Colonic mucosa (tissue), 4 donors: ENCODE results near the gene MRPL52. TPM values are rescaled to one million over a fixed set of nuclear protein-coding genes. Genes with fewer than 3 reads are reported as not detected.

ENCODE experiments used
- DNase-seq: peaks from one replicate; pipeline ENCODE4 v3.0.0-alpha.2; 2020
- H3K27ac ChIP-seq: fragments of 200-600 bp; one replicate; pipeline ENCODE4 v1.8.0; 2021
- H3K27me3 ChIP-seq: fragments of 200-600 bp; one replicate; pipeline ENCODE4 v1.8.0; 2021
- H3K36me3 ChIP-seq: fragments of 200-600 bp; one replicate; pipeline ENCODE4 v1.8.0; 2021
- H3K4me1 ChIP-seq: fragments of 200-600 bp; one replicate; pipeline ENCODE4 v1.8.0; 2021; ENCODE audit warnings: mild to moderate bottlenecking
- H3K4me3 ChIP-seq: fragments of 200-600 bp; one replicate; pipeline ENCODE4 v1.8.0; 2021
- H3K9ac ChIP-seq, 2 donors: one replicate each; pipeline ENCODE4 v1.7.0; 2013; ENCODE audit warnings: control low read depth in 2 of 2, low read depth in 2 of 2, low read length in 2 of 2
- H3K9me3 ChIP-seq: fragments of 200-600 bp; one replicate; pipeline ENCODE4 v1.8.0; 2021
- intact Hi-C: fragments of 100-400 bp; cut with DNase I; formaldehyde crosslinking; loops from one replicate; pipeline ENCODE4 v1.14.1; 2022
- total RNA-seq, 2 donors: library from RNA; stranded (reverse); fragmentation: NEBNext Ultra II Directional in 1 of 2; extraction: Animal tissue kit (Norgen Biotek cat#: 25700) in 1 of 2; gene quantifications; one replicate each; pipeline ENCODE4 v1.2.1, GENCODE V29; 2021
- TF ChIP-seq, protein P1 (sequence below): fragments of 200-600 bp; IDR thresholded peaks from one replicate; pipeline ENCODE4 v1.8.0; 2022; ENCODE audit warnings: antibody characterized with exemption, mild to moderate bottlenecking
- donor health status: healthy.
- donor health status: DM: no; HTN: no; CAD: no.
- donor health status: DM: no; HTN: no; CAD: no.

MRPL52 gene
- total RNA-seq, 2 donors from 2014 or later: 79.1 to 156 TPM

DNA sequence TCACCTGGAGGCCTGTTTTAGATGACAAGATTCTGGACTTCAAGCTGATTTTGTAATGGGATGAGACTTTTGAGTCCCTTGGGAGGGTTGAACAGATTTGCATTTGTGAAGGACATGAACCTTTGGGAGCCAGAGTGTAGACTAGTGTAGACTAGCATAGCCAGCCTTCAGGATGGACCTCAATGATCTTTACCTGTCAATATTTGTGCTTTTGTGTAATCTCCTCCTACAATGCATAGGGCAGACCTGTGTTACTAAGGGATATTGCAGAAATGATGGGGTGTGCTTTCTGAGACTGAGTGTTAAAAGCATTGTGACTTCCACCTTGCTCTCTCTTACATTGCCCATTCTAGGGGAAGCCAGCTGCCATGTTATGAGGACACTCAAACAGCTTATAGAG, 32.0 kb downstream of the MRPL52 start:
- Histone ChIP-seq H3K9me3 (no peaks in the 10 kb centered on the region), H3K36me3 (no peaks in the 10 kb centered on the region), H3K4me3 (no peak overlapping the region), H3K4me1 (no peaks in the 10 kb centered on the region), H3K27ac (no peak overlapping the region), H3K9ac (no peak overlapping the region), H3K27me3 (no peaks in the 10 kb centered on the region)
- intact Hi-C loops: no loop called here
- TF ChIP-seq, protein P1, sequence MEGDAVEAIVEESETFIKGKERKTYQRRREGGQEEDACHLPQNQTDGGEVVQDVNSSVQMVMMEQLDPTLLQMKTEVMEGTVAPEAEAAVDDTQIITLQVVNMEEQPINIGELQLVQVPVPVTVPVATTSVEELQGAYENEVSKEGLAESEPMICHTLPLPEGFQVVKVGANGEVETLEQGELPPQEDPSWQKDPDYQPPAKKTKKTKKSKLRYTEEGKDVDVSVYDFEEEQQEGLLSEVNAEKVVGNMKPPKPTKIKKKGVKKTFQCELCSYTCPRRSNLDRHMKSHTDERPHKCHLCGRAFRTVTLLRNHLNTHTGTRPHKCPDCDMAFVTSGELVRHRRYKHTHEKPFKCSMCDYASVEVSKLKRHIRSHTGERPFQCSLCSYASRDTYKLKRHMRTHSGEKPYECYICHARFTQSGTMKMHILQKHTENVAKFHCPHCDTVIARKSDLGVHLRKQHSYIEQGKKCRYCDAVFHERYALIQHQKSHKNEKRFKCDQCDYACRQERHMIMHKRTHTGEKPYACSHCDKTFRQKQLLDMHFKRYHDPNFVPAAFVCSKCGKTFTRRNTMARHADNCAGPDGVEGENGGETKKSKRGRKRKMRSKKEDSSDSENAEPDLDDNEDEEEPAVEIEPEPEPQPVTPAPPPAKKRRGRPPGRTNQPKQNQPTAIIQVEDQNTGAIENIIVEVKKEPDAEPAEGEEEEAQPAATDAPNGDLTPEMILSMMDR: no peak
- DNase-seq: no peak

DNA sequence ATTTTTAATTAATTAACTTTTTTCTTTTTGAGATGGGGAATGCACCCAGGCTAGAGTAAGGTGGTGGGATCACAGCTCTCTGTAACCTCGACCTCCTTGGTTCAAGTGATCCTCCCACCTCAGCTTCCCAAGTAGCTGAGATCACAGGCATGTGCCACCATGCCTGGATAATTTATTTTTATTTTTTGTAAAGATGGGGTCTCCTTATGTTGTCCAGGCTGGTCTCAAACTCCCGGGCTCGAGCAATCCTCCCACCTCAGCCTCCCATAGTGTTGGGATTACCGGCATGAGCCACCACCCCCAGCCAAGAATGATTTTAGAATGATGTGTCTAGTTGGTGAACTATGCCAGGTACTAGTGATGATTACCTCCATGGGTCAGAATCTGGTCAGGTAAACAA, 35.3 kb downstream of the MRPL52 start:
- Histone ChIP-seq H3K9ac (no peak overlapping the region), H3K9me3 (no peaks in the 10 kb centered on the region), H3K27ac (no peak overlapping the region), H3K27me3 (no peaks in the 10 kb centered on the region), H3K4me3 (no peak overlapping the region), H3K36me3 (no peaks in the 10 kb centered on the region), H3K4me1 (no peaks in the 10 kb centered on the region)
- TF ChIP-seq, protein P1: no peak
- intact Hi-C loops: no loop called here
- no peak for DNase-seq

DNA sequence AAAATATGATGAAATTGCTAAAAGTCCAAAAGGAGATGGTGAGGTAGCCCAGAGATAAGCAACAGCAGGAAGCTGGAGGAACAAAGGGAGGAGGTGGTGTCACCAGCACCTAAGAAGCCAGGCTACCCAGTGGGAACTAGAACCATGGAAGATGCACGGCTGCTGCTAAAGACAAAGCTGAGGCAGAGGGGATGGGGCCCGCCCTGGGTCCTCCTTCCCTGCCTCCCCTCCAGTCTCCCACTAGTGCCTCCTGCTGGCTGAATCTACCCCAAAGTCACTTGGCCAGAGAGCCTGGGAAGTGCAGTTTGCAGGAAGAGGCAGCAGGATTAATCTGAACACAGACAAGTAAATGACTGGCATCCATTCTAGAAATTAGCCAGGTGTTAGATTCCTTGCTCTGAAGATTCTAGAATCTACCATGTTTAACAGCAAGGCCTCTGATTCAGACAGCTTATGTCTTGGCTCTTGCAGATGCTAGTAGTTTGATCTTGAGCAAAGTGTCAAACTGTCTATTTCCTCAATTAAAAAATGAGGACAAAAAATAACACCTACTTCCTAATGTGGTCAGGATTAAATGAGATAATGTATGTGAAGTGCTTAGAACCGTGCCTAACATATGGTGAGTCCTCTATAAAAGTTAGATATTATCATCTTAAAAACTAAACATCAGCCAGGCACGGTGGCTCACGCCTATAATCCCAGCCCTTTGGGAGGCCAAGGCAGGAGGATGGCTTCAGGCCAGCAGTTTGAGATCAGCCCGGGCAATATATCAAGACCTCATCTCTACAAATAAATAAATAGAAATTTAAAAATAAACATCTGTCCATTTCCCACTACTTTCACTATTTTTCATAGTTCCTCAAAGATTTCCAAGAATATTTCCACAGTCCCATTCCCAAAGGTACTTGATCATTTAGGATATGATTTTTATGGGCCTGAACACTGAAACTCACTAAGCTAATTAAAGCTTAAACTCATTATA, 36.0 kb downstream of the MRPL52 start:
- Histone ChIP-seq H3K27me3 (no peaks in the 10 kb centered on the region), H3K36me3 (no peaks in the 10 kb centered on the region), H3K4me3 (no peak overlapping the region), H3K9ac (no peak overlapping the region), H3K27ac (no peak overlapping the region), H3K4me1 (no peaks in the 10 kb centered on the region), H3K9me3 (no peaks in the 10 kb centered on the region)
- intact Hi-C loops: no loop called here
- TF ChIP-seq, protein P1: no peak
- peak; percentile 48 for DNase-seq

- Histone ChIP-seq H3K9ac (no peak overlapping the region), H3K9me3 (no peaks in the 10 kb centered on the region), H3K27ac (no peak overlapping the region), H3K36me3 (no peaks in the 10 kb centered on the region), H3K4me3 (no peak overlapping the region), H3K4me1 (no peaks in the 10 kb centered on the region), H3K27me3 (no peaks in the 10 kb centered on the region)
- TF ChIP-seq, protein P1: no peak
- no peak for DNase-seq
- intact Hi-C loops: no loop called here
These were observed 37.2 kb downstream of the MRPL52 start for GRCh38 chr14:22866874-22867273.

GRCh38 chr14:22870811-22871223, 41.1 kb downstream of the MRPL52 start:
- Histone ChIP-seq H3K9me3 (no peaks in the 10 kb centered on the region), H3K9ac (peak overlapping the region; percentile 95 to 98)
- intact Hi-C loops: no loop called here

More at GRCh38 chr14:22870811-22871223, 41.1 kb downstream of the MRPL52 start:
- H3K4me3 ChIP-seq: peak overlapping the region; percentile 57
- no peak for DNase-seq
- peak overlapping the region; percentile 99 for H3K27ac ChIP-seq
- H3K27me3 ChIP-seq: no peaks in the 10 kb centered on the region
- TF ChIP-seq, protein P1: no peak
- H3K4me1 ChIP-seq: peaks cover 7% of the 10 kb centered on the region
- peaks cover 17% of the 10 kb centered on the region for H3K36me3 ChIP-seq
